ENCODE measurements around the gene CD5L. TPM values are rescaled to one million over a fixed set of nuclear protein-coding genes. Genes with fewer than 3 reads are reported as not detected.
A peak's percentile ranks its signal among the peaks of the same experiment; 100 is the strongest.

CD5L gene
- total and polyA plus RNA-seq, 7 experiments from 2014 or later: not detected

- Histone ChIP-seq H3K9me3 (ENCODE audit: control insufficient read depth in 2 of 3, low read length in 3 of 3) (no peaks in the 10 kb centered on the region), H3K4me1 (ENCODE audit: control insufficient read depth in 2 of 2, insufficient read depth in 2 of 2, low read length in 2 of 2) (no peaks in the 10 kb centered on the region), H3K27ac (ENCODE audit: low read depth, low read length) (no peak overlapping the region), H3K4me3 (ENCODE audit: low read length) (no peak overlapping the region), H3K36me3 (ENCODE audit: control insufficient read depth in 2 of 3, insufficient read depth in 3 of 3, low read length in 3 of 3) (no peaks in the 10 kb centered on the region), H3K27me3 (ENCODE audit: control insufficient read depth in 2 of 2, insufficient read depth in 2 of 2, low read length in 2 of 2) (no peaks in the 10 kb centered on the region)
- no peak overlapping the region for H3K27ac Mint-ChIP-seq
- ChIA-PET CTCF (no interaction called here), POLR2A (no interaction called here)
- no peaks in the 10 kb centered on the region for H3K4me1 Mint-ChIP-seq
- DNase-seq (no peak), ATAC-seq (no peak)
- no peaks in the 10 kb centered on the region for H3K36me3 Mint-ChIP-seq
- H3K4me3 Mint-ChIP-seq: no peak overlapping the region
- H3K27me3 Mint-ChIP-seq: peaks cover 0 to 11% (median 3%) of the 10 kb centered on the region in 5 donors
- peaks cover 0 to 4% (median 0%) of the 10 kb centered on the region in 11 donors for H3K9me3 Mint-ChIP-seq
- intact Hi-C loops (cut with micrococcal nuclease): no loop called here
These were observed 41.6 kb downstream of the CD5L start for GRCh38 chr1:157799996-157800395.

DNA sequence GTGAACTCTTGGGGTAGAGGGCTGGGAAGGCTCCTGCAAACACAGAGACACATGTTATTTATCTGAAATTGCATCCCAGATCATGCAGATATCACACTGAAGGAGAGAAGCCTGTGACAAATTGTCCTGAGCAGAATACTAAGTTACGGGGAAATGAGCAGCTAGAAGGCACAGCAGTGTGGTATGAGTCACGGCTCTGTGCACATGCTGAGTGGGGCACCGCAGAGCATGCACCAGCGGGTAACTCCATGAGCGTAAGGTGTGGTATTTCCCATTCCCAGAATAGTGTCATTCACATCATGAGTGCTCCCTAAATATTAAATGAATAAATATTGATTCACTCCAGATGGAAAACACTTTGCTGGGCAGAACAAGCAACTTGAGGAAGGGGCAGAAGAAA lies 43.4 kb downstream of the CD5L start:
- peaks cover 0 to 2% (median 0%) of the 10 kb centered on the region in 5 donors for H3K36me3 Mint-ChIP-seq

GRCh38 chr1:157785248-157785647 lies 56.4 kb downstream of the CD5L start:
- H3K27ac Mint-ChIP-seq: no peak overlapping the region
- DNase-seq (no peak), ATAC-seq (no peak)
- no peak overlapping the region for H3K27ac ChIP-seq (ENCODE audit: low read depth, low read length)
- H3K9me3 Mint-ChIP-seq: peaks cover 0 to 27% (median 4%) of the 10 kb centered on the region in 11 donors
- peaks cover 0 to 7% (median 0%) of the 10 kb centered on the region in 7 donors for H3K4me1 Mint-ChIP-seq
- ChIA-PET POLR2A (no interaction called here), CTCF (no interaction called here)
- peaks cover 0 to 5% of the 10 kb centered on the region in 2 donors for H3K27me3 ChIP-seq (ENCODE audit: control insufficient read depth in 2 of 2, insufficient read depth in 2 of 2, low read length in 2 of 2)
- no peaks in the 10 kb centered on the region for H3K36me3 Mint-ChIP-seq
- H3K4me1 ChIP-seq (ENCODE audit: control insufficient read depth in 2 of 2, insufficient read depth in 2 of 2, low read length in 2 of 2): no peaks in the 10 kb centered on the region
- intact Hi-C loops (cut with micrococcal nuclease): no loop called here
- H3K27me3 Mint-ChIP-seq: peaks cover 3 to 19% (median 11%) of the 10 kb centered on the region in 5 donors
- no peak overlapping the region for H3K4me3 ChIP-seq (ENCODE audit: low read length)
- H3K4me3 Mint-ChIP-seq: no peak overlapping the region
- H3K9me3 ChIP-seq (ENCODE audit: control insufficient read depth in 2 of 3, low read length in 3 of 3): no peaks in the 10 kb centered on the region
- no peaks in the 10 kb centered on the region for H3K36me3 ChIP-seq (ENCODE audit: control insufficient read depth in 2 of 3, insufficient read depth in 3 of 3, low read length in 3 of 3)

More for the DNA sequence above, 43.4 kb downstream of the CD5L start:
- Histone ChIP-seq H3K27me3 (ENCODE audit: control insufficient read depth in 2 of 2, insufficient read depth in 2 of 2, low read length in 2 of 2) (no peaks in the 10 kb centered on the region), H3K27ac (ENCODE audit: low read depth, low read length) (no peak overlapping the region), H3K4me1 (ENCODE audit: control insufficient read depth in 2 of 2, insufficient read depth in 2 of 2, low read length in 2 of 2) (no peaks in the 10 kb centered on the region), H3K36me3 (ENCODE audit: control insufficient read depth in 2 of 3, insufficient read depth in 3 of 3, low read length in 3 of 3) (no peaks in the 10 kb centered on the region), H3K9me3 (ENCODE audit: control insufficient read depth in 2 of 3, low read length in 3 of 3) (no peaks in the 10 kb centered on the region), H3K4me3 (ENCODE audit: low read length) (no peak overlapping the region)
- Mint-ChIP-seq H3K4me3 (no peak overlapping the region), H3K27me3 (peaks cover 0 to 6% (median 0%) of the 10 kb centered on the region in 5 donors), H3K9me3 (peaks cover 0 to 12% (median 5%) of the 10 kb centered on the region in 11 donors), H3K4me1 (no peaks in the 10 kb centered on the region), H3K27ac (no peak overlapping the region)
- intact Hi-C loops (cut with micrococcal nuclease): no loop called here
- DNase-seq (no peak), ATAC-seq (no peak)
- ChIA-PET CTCF (no interaction called here), POLR2A (no interaction called here)

DNA sequence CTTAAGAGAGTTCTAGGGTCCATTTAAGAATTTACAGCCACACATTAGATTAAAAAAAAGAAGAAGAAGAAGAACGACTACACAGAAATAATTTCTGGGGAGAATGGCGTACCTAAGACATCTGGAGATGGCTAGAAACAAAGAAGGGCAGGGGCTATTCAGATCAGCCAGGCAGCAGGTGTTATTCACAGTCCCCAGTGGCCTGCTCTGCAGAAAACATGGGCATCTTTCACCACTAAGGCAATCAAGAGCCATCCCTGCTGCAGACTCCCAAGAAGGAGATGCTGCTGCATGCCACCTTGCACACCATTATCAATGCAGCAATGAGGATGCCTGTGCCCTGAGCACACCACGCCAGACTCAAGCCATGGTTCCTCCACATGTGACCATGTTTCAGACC lies 56.8 kb downstream of the CD5L start:
- Histone ChIP-seq H3K36me3 (ENCODE audit: control insufficient read depth in 2 of 3, insufficient read depth in 3 of 3, low read length in 3 of 3) (no peaks in the 10 kb centered on the region), H3K4me3 (ENCODE audit: low read length) (no peak overlapping the region), H3K4me1 (ENCODE audit: control insufficient read depth in 2 of 2, insufficient read depth in 2 of 2, low read length in 2 of 2) (no peaks in the 10 kb centered on the region), H3K9me3 (ENCODE audit: control insufficient read depth in 2 of 3, low read length in 3 of 3) (no peaks in the 10 kb centered on the region), H3K27me3 (ENCODE audit: control insufficient read depth in 2 of 2, insufficient read depth in 2 of 2, low read length in 2 of 2) (peaks cover 0 to 5% of the 10 kb centered on the region in 2 donors), H3K27ac (ENCODE audit: low read depth, low read length) (no peak overlapping the region)
- POLR2A ChIA-PET: no interaction called here
- DNase-seq (no peak), ATAC-seq (no peak)
- intact Hi-C loops (cut with micrococcal nuclease): no loop called here
- CTCF ChIA-PET: no interaction called here
- Mint-ChIP-seq H3K36me3 (no peaks in the 10 kb centered on the region), H3K4me3 (no peak overlapping the region), H3K9me3 (peaks cover 0 to 24% (median 3%) of the 10 kb centered on the region in 11 donors), H3K27me3 (peaks cover 3 to 21% (median 11%) of the 10 kb centered on the region in 5 donors), H3K27ac (no peak overlapping the region), H3K4me1 (peaks cover 0 to 7% (median 0%) of the 10 kb centered on the region in 7 donors)

- Mint-ChIP-seq H3K9me3 (peaks cover 0 to 12% (median 1%) of the 10 kb centered on the region in 11 donors), H3K36me3 (no peaks in the 10 kb centered on the region), H3K4me3 (no peak overlapping the region), H3K4me1 (peaks cover 0 to 7% (median 0%) of the 10 kb centered on the region in 7 donors), H3K27ac (no peak overlapping the region), H3K27me3 (peaks cover 0 to 26% (median 11%) of the 10 kb centered on the region in 5 donors)
- no peaks in the 10 kb centered on the region for H3K4me1 ChIP-seq (ENCODE audit: control insufficient read depth in 2 of 2, insufficient read depth in 2 of 2, low read length in 2 of 2)
- H3K27me3 ChIP-seq (ENCODE audit: control insufficient read depth in 2 of 2, insufficient read depth in 2 of 2, low read length in 2 of 2): peaks cover 0 to 5% of the 10 kb centered on the region in 2 donors
- no peak overlapping the region for H3K4me3 ChIP-seq (ENCODE audit: low read length)
- intact Hi-C loops (cut with micrococcal nuclease): no loop called here
- ChIA-PET POLR2A (no interaction called here), CTCF (no interaction called here)
- no peak overlapping the region for H3K27ac ChIP-seq (ENCODE audit: low read depth, low read length)
- no peaks in the 10 kb centered on the region for H3K36me3 ChIP-seq (ENCODE audit: control insufficient read depth in 2 of 3, insufficient read depth in 3 of 3, low read length in 3 of 3)
- ATAC-seq: peak; percentile 49
- no peaks in the 10 kb centered on the region for H3K9me3 ChIP-seq (ENCODE audit: control insufficient read depth in 2 of 3, low read length in 3 of 3)
- DNase-seq: no peak
These were observed 58.7 kb downstream of the CD5L start for GRCh38 chr1:157782931-157783330.

DNA sequence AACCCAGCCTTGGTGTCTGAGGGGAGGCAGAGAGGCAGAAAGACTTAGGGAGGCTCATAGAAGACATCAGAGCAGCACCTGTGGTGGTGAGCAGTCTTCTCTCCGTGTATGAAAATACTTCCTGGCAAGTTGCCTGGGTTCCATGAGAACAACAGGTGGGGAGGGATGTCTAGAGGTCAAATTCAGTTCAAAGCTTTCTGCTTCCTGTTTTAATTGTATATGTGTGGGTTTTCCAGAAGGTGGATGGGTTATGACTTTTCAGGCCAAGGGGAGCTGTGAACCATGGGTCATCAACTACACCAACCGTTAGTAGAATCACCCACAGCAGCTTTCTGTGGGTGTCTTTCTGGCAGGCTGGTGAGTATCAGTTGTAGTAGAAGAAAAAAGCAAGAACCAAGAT lies 60.6 kb downstream of the CD5L start:
- Mint-ChIP-seq H3K4me3 (no peak overlapping the region), H3K36me3 (no peaks in the 10 kb centered on the region), H3K4me1 (peaks cover 0 to 7% (median 0%) of the 10 kb centered on the region in 7 donors), H3K27ac (no peak overlapping the region), H3K9me3 (peaks cover 0 to 6% (median 0%) of the 10 kb centered on the region in 11 donors), H3K27me3 (peaks cover 0 to 27% (median 11%) of the 10 kb centered on the region in 5 donors)
- no peak overlapping the region for H3K27ac ChIP-seq (ENCODE audit: low read depth, low read length)
- no peaks in the 10 kb centered on the region for H3K4me1 ChIP-seq (ENCODE audit: control insufficient read depth in 2 of 2, insufficient read depth in 2 of 2, low read length in 2 of 2)
- H3K9me3 ChIP-seq (ENCODE audit: control insufficient read depth in 2 of 3, low read length in 3 of 3): no peaks in the 10 kb centered on the region
- H3K4me3 ChIP-seq (ENCODE audit: low read length): no peak overlapping the region
- intact Hi-C loops (cut with micrococcal nuclease): no loop called here
- ChIA-PET POLR2A (no interaction called here), CTCF (no interaction called here)
- no peak for ATAC-seq
- no peaks in the 10 kb centered on the region for H3K36me3 ChIP-seq (ENCODE audit: control insufficient read depth in 2 of 3, insufficient read depth in 3 of 3, low read length in 3 of 3)
- no peak for DNase-seq
- peaks cover 0 to 5% of the 10 kb centered on the region in 2 donors for H3K27me3 ChIP-seq (ENCODE audit: control insufficient read depth in 2 of 2, insufficient read depth in 2 of 2, low read length in 2 of 2)
